HG03060 (cell line): Measurements from ENCODE around the gene DNASE1.

ENCODE experiments used
- ATAC-seq: cut with Tn5 transposase; IDR thresholded peaks from one replicate; pipeline ENCODE4 v1.9.1; 2021; ENCODE audit warnings: low read depth, moderate number of reproducible peaks; ENCODE audit not compliant: unreplicated experiment

The DNASE1 gene

GRCh38 chr16:3661922-3662321 lies 7.4 kb downstream of the DNASE1 start:
- no peak for ATAC-seq

GRCh38 chr16:3662601-3663000 lies 8.1 kb downstream of the DNASE1 start:
- ATAC-seq: no peak

- ATAC-seq: no peak
Observed at GRCh38 chr16:3664187-3664896, 9.9 kb downstream of the DNASE1 start.

- no peak for ATAC-seq
Observed at GRCh38 chr16:3665508-3665907, 11.0 kb downstream of the DNASE1 start.

GRCh38 chr16:3668626-3669025 lies 14.1 kb downstream of the DNASE1 start:
- ATAC-seq: no peak

GRCh38 chr16:3669082-3669481 lies 14.6 kb downstream of the DNASE1 start:
- ATAC-seq: no peak

- no peak for ATAC-seq
Observed at GRCh38 chr16:3670711-3671110, 16.2 kb downstream of the DNASE1 start.

- no peak for ATAC-seq
Observed at GRCh38 chr16:3671424-3671823, 16.9 kb downstream of the DNASE1 start.

- no peak for ATAC-seq
Observed at GRCh38 chr16:3672571-3673041, 18.1 kb downstream of the DNASE1 start.

- no peak for ATAC-seq
Observed at GRCh38 chr16:3673201-3673600, 18.7 kb downstream of the DNASE1 start.

GRCh38 chr16:3673676-3674377 lies 19.3 kb downstream of the DNASE1 start:
- no peak for ATAC-seq

- ATAC-seq: no peak
Observed at GRCh38 chr16:3674513-3675295, 20.2 kb downstream of the DNASE1 start.

- ATAC-seq: no peak
Observed at GRCh38 chr16:3675601-3676130, 21.2 kb downstream of the DNASE1 start.

GRCh38 chr16:3677994-3678393 lies 23.5 kb downstream of the DNASE1 start:
- ATAC-seq: no peak

GRCh38 chr16:3681206-3681605 lies 26.7 kb downstream of the DNASE1 start:
- no peak for ATAC-seq

- no peak for ATAC-seq
Observed at GRCh38 chr16:3687021-3687420, 32.5 kb downstream of the DNASE1 start.

GRCh38 chr16:3687792-3688191 lies 33.3 kb downstream of the DNASE1 start:
- no peak for ATAC-seq

- ATAC-seq: no peak
Observed at GRCh38 chr16:3689731-3690130, 35.2 kb downstream of the DNASE1 start.

- ATAC-seq: no peak
Observed at GRCh38 chr16:3690470-3690928, 36.0 kb downstream of the DNASE1 start.

GRCh38 chr16:3690980-3691720 lies 36.7 kb downstream of the DNASE1 start:
- no peak for ATAC-seq
